ENCODE data around the gene ATM.

ATM gene

DNA sequence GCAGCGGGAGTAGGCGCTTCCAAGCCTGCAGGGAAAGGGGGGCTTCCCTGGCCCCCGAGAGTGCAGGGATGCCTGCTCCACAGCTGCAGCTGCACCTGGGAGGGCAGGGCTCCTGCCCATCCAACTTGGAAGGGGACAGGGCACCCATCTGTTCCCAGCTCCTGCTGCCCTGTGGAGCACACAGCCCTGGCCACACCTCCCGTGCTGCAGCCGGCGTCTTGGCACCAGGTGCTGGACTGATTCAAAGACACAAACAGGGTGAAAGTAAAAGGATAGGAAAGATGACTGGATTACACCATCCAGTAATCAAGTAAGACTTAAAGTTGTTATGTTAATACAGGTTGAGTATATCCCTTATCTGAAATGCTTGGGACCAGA is 15.2 kb upstream of the ATM start:
- TF ChIP-seq, protein P1, sequence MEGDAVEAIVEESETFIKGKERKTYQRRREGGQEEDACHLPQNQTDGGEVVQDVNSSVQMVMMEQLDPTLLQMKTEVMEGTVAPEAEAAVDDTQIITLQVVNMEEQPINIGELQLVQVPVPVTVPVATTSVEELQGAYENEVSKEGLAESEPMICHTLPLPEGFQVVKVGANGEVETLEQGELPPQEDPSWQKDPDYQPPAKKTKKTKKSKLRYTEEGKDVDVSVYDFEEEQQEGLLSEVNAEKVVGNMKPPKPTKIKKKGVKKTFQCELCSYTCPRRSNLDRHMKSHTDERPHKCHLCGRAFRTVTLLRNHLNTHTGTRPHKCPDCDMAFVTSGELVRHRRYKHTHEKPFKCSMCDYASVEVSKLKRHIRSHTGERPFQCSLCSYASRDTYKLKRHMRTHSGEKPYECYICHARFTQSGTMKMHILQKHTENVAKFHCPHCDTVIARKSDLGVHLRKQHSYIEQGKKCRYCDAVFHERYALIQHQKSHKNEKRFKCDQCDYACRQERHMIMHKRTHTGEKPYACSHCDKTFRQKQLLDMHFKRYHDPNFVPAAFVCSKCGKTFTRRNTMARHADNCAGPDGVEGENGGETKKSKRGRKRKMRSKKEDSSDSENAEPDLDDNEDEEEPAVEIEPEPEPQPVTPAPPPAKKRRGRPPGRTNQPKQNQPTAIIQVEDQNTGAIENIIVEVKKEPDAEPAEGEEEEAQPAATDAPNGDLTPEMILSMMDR (conservative IDR thresholded peaks at IDR 0.05; ENCODE audit: low read depth, low read length) = no peak
- no peak for DNase-seq (ENCODE audit: low read depth)
- no peak overlapping the region for H3K4me3 ChIP-seq (ENCODE audit: low read length)

DNA sequence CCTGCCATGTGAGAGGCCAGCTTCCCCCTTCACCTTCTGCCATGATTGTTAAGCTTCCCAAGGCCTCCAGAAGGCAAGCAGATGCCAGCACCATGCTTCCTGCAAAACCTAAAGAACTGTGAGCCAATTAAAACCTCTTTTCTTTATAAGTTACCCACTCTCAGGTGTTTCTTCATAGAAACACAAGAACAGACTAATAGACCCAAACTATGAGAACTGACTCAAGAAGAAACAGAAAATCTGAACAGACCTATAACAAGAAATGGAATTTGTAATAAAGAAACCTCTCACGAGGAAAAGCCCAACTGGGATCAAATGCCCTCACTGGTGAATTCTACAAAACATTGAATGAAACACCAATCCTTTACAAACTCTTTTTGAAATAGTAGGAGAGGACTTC is 12.4 kb upstream of the ATM start:
- DNase-seq (ENCODE audit: low read depth) = no peak
- no peak overlapping the region for H3K4me3 ChIP-seq (ENCODE audit: low read length)
- TF ChIP-seq, protein P1 (conservative IDR thresholded peaks at IDR 0.05; ENCODE audit: low read depth, low read length) = no peak

DNA sequence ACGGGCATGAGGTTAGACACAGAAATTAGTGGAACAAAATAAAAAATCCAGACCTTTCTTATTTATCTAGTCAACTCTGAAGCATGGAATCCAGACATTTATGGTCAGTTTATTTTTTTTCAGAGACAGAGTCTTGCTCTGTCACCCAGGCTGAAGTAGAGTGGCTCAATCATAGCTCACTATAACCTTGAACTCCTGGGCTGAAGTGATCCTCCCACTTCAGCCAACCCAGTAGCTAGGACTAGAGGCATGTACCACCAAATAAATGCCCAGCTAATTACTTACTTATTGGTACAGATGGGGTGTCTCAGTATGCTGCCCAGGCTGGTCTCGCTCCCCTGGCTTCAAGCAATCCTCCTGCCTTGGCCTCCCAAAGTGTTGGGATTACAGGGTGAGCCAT is 9.1 kb upstream of the ATM start:
- no peak overlapping the region for H3K4me3 ChIP-seq (ENCODE audit: low read length)
- TF ChIP-seq, protein P1 (conservative IDR thresholded peaks at IDR 0.05; ENCODE audit: low read depth, low read length) = no peak
- DNase-seq (ENCODE audit: low read depth) = no peak

DNA sequence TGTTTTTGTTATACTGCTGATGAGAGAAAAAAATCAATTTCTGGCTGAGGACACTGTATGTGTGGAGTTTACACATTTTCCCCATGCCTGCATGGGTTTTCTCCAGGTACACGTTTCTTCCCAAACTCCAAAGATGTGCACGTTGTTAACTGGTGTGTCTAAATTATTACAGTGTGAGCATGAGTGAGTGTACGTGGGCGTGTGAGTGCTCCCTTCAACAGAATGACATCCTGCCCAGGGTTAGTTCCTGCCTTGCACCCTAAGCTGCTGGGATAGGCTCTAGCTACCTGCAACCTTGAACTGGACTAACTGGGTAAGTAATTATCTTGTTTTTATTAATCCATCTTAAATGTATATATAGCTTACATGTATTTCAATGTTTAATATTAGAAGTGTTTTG is 5.9 kb upstream of the ATM start:
- DNase-seq (ENCODE audit: low read depth) = no peak
- H3K4me3 ChIP-seq (ENCODE audit: low read length) = no peak overlapping the region
- TF ChIP-seq, protein P1 (conservative IDR thresholded peaks at IDR 0.05; ENCODE audit: low read depth, low read length) = no peak

DNA sequence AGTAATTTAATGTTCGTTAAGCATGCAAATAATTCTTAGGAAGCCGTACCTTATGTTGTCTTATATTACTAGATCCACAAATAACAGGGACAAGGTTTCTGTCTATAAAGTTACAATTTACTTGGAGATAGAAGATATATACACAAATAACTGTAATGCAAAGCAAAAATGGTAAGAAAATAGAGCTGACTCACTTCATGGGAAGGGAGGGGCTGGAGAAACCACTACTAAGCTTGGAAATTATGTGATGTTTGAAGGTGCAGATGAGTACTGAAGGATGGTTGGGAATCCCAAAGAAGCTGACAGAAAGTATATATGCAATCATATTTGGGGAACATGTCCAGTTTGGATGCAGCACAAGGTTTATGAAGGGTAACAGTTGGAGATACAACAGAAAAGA is 4.4 kb upstream of the ATM start:
- TF ChIP-seq, protein P1 (conservative IDR thresholded peaks at IDR 0.05; ENCODE audit: low read depth, low read length) = no peak
- H3K4me3 ChIP-seq (ENCODE audit: low read length) = no peak overlapping the region
- no peak for DNase-seq (ENCODE audit: low read depth)

DNA sequence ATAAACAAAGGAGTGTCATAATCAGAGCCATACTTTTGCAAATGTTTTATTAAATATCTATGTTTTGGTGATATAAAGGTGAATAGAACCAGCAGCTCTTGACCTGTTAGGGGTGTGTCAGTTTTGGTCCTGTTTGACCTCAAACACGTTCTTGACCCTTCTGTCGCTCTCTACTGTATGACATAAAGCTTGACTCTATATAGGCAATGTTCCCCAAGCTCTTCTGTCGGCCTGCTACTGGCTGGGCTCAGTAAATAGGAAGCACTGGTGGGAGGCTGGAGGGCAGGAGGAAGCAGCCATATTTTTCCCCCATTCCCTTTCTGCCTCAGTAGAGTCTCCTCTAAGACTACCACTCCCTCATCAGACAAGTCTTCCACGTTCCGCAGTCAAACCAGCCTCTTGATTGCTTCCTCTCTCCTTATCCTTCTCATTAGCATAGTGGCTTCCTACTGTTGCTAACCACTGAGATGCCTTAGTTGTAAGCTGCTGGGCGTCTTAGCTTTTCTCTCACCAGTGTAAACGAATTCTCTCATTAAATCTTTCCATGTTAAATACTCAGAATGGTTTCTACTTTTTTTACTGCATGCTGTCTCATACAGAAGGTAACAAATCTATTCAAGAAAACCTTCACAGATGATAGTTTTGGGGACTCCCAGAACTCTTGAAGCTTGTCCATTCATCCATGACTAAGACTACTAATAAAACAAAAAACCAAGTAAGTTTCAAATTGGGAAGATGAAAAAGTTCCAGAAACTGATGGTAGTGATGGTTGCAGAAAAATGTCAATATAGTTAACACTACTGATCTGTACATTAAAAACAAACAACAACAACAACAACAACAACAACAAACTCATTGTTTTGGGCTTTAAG is 3.7 kb upstream of the ATM start:
- no peak overlapping the region for H3K4me3 ChIP-seq (ENCODE audit: low read length)
- DNase-seq (ENCODE audit: low read depth) = no peak
- TF ChIP-seq, protein P1 (conservative IDR thresholded peaks at IDR 0.05; ENCODE audit: low read depth, low read length) = no peak

DNA sequence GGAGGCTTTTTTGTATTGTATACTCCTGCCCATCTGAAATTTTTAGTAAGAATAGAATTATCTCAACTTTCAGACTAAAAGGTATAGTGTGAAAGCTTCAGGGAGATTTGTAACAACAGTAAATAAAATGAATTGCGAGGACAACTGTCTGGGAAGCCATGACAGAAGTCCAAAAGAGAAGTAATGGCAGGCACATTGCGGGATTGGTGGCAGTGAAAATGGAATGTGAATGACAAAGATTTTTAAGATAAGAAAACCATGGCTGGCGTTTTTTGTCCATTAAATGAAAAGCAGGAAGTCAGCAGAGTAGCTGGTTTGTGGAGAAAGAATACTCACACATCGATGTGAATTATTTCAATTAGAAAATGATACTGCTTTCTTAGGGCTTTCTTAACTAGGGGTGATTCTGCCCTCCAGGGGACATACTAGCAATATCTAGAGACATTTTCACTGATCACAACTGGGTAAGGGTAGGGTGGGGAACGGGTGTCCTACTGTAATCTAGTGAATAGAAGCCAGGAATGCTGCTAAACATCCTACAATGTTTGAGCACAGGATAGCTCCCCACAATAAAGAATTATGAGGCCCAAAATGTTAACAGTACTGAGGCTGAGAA is 2.0 kb upstream of the ATM start:
- TF ChIP-seq, protein P1 (conservative IDR thresholded peaks at IDR 0.05; ENCODE audit: low read depth, low read length) = no peak
- H3K4me3 ChIP-seq (ENCODE audit: low read length) = peak overlapping the region; percentile 96
- DNase-seq (ENCODE audit: low read depth) = no peak
